ENCODE data around the gene MINK1. TPM values are rescaled to one million over a fixed set of nuclear protein-coding genes. Genes with fewer than 3 reads are reported as not detected.
"Not testable (repeated sequence)": the region's sequence is repeated elsewhere in the genome, so short reads cannot be mapped to it uniquely, and the experiment has no call there.

Gene MINK1
- total and polyA plus RNA-seq, 10 of the 15 experiments (the other 5 are each of a cell fraction or from before 2014, with no cell fraction given): 0.08 to 55.6 (median 15.0) TPM

DNA sequence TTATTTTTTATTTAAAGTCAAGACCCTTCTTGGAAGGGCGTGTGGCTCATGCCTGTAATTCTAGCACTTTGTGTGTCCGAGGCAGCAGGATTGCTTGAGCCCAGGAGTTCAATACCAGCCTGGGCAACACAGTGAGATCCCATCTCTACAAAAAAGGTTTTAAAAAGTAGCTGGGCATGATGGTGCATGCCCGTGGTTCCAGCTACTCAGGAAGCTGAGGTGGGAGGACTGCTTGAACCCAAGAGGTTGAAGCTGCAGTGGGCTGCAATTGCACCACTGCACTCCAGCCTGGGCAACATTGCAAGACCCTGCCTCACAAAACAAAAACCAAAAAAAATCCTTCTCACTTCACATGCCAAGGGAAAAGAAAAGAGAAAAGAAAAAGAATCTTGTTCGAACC is 29.6 kb downstream of the MINK1 start (continued):
- TF ChIP-seq, protein P1, sequence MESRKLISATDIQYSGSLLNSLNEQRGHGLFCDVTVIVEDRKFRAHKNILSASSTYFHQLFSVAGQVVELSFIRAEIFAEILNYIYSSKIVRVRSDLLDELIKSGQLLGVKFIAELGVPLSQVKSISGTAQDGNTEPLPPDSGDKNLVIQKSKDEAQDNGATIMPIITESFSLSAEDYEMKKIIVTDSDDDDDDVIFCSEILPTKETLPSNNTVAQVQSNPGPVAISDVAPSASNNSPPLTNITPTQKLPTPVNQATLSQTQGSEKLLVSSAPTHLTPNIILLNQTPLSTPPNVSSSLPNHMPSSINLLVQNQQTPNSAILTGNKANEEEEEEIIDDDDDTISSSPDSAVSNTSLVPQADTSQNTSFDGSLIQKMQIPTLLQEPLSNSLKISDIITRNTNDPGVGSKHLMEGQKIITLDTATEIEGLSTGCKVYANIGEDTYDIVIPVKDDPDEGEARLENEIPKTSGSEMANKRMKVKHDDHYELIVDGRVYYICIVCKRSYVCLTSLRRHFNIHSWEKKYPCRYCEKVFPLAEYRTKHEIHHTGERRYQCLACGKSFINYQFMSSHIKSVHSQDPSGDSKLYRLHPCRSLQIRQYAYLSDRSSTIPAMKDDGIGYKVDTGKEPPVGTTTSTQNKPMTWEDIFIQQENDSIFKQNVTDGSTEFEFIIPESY (IDR thresholded peaks at IDR 0.05): no peak
- TF ChIP-seq RFX5 (IDR thresholded peaks at IDR 0.05; ENCODE audit: low read depth, low read length): no peak
- no peak for TF ChIP-seq NFYA (IDR thresholded peaks at IDR 0.05; ENCODE audit: borderline replicate concordance, low read depth, low read length)
- TF ChIP-seq FOXM1 (IDR thresholded peaks at IDR 0.05; ENCODE audit: low read depth, low read length): no peak
- TF ChIP-seq ZNF274 (IDR thresholded peaks at IDR 0.05; ENCODE audit: insufficient read depth, insufficient read length): no peak

DNA sequence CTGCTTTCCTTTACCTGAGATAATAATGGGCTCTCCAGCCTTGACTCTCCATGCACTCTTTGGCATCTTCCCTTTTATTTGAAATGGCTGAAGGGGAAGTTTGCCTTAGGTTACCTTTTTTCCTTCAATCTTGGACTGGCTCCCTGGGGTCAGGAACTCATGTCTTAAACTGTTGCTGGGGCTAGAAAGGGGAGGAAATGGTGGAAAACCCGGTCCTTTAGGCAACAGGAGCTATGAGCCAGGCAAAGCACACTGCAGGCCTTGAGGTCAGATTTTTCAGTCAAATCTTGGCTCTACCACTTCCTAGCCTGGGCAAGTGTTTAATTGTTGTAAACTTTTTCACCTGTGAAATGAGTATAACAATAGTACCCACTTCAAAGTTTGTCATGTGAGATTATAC is 30.2 kb downstream of the MINK1 start:
- no peak for ATAC-seq
- Histone ChIP-seq H3K9me3 (replicated peaks; ENCODE audit: control insufficient read depth, insufficient read depth, low read length) (no peaks in the 10 kb centered on the region), H3K27ac (ENCODE audit: control insufficient read depth, insufficient read depth) (no peak overlapping the region), H2AFZ (ENCODE audit: control insufficient read depth, low read depth, low read length) (no peak overlapping the region), H3K9ac (ENCODE audit: control insufficient read depth, insufficient read depth, low read length) (no peak overlapping the region), H3K79me2 (ENCODE audit: control insufficient read depth, insufficient read depth, low read length) (no peaks in the 10 kb centered on the region), H3K4me1 (ENCODE audit: control insufficient read depth, insufficient read depth, low read length) (no peaks in the 10 kb centered on the region), H3K36me3 (ENCODE audit: control insufficient read depth in 2 of 2, insufficient read depth in 2 of 2, low read length in 1 of 2) (no peaks in the 10 kb centered on the region; a peak in 3 of 4 replicates), H4K20me1 (ENCODE audit: control insufficient read depth, insufficient read depth) (no peaks in the 10 kb centered on the region), H3K4me2 (ENCODE audit: control insufficient read depth, insufficient read depth) (no peak overlapping the region), H3K27me3 (replicated peaks in 1 of 2; ENCODE audit: control insufficient read depth in 2 of 2, insufficient read depth in 2 of 2, low read length in 1 of 2) (no peaks in the 10 kb centered on the region), H3K4me3 (no peak overlapping the region)
- intact Hi-C loops (cut with micrococcal nuclease; ENCODE audit: unreplicated experiment): no loop called here
- TF ChIP-seq SREBF1 (IDR thresholded peaks at IDR 0.05; ENCODE audit: low read length): no peak
- no peak for TF ChIP-seq DPF2 (IDR thresholded peaks at IDR 0.05)
- no peak for TF ChIP-seq NFYB (IDR thresholded peaks at IDR 0.05; ENCODE audit: insufficient read depth, low read depth, low read length)
- TF ChIP-seq KLF5 (IDR thresholded peaks at IDR 0.05; ENCODE audit: partially characterized antibody): no peak
- TF ChIP-seq, protein P2, sequence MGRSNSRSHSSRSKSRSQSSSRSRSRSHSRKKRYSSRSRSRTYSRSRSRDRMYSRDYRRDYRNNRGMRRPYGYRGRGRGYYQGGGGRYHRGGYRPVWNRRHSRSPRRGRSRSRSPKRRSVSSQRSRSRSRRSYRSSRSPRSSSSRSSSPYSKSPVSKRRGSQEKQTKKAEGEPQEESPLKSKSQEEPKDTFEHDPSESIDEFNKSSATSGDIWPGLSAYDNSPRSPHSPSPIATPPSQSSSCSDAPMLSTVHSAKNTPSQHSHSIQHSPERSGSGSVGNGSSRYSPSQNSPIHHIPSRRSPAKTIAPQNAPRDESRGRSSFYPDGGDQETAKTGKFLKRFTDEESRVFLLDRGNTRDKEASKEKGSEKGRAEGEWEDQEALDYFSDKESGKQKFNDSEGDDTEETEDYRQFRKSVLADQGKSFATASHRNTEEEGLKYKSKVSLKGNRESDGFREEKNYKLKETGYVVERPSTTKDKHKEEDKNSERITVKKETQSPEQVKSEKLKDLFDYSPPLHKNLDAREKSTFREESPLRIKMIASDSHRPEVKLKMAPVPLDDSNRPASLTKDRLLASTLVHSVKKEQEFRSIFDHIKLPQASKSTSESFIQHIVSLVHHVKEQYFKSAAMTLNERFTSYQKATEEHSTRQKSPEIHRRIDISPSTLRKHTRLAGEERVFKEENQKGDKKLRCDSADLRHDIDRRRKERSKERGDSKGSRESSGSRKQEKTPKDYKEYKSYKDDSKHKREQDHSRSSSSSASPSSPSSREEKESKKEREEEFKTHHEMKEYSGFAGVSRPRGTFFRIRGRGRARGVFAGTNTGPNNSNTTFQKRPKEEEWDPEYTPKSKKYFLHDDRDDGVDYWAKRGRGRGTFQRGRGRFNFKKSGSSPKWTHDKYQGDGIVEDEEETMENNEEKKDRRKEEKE (IDR thresholded peaks at IDR 0.05): no peak
- no peak for TF ChIP-seq ASH2L (IDR thresholded peaks at IDR 0.05; ENCODE audit: borderline replicate concordance, low read depth)
- no peak for TF ChIP-seq TBL1XR1 (IDR thresholded peaks at IDR 0.05; ENCODE audit: low read depth, low read length)
- in situ Hi-C loops (cut with MboI): no loop called here
- CTCF ChIA-PET: interaction anchor here (1.4 kb wide), 1 partner anchor 296 kb away, joined by 3 read pairs; no protein-coding TSS in a partner anchor
- no TSS peak for BruUV-seq (replicated peaks)
- POLR2A ChIA-PET: no interaction called here
- RAD21 ChIA-PET (ENCODE audit: unreplicated experiment): no interaction called here
- no peak for DNase-seq (ENCODE audit: low read depth, low spot score)
- FAIRE-seq: no peak
- SMC1A ChIA-PET (ENCODE audit: uncharacterized antibody, unreplicated experiment): interaction anchor here (1.0 kb wide), 1 partner anchor 13 kb away, joined by 4 read pairs; no protein-coding TSS in a partner anchor
- 91% methylated on average over 1 of the region's 1 CpG for WGBS (ENCODE audit: insufficient coverage, insufficient replicate concordance, low lambda C conversion rate, missing lambda C conversion rate)

DNA sequence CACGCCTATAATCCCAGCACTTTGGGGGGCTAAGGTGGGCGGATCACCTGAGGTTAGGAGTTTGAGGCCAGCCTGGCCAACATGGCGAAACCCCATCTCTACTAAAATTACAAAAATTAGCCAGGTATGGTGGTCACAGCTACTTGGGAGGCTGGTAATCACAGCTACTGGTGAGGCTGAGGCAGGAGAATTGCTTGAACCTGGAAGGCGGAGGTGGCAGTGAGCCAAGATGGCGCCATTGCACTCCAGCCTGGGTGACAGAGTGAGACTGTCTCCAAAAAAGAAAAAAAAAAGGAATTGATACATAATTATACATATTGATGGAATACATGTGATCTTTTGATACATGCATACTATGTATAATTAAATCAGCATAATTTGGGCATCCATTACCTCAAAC is 34.4 kb downstream of the MINK1 start:
- H3K4me1 ChIP-seq (ENCODE audit: control insufficient read depth, insufficient read depth, low read length); H4K20me1 ChIP-seq (ENCODE audit: control insufficient read depth, insufficient read depth); ATAC-seq; intact Hi-C loops (cut with micrococcal nuclease; ENCODE audit: unreplicated experiment); H3K36me3 ChIP-seq (ENCODE audit: control insufficient read depth in 2 of 2, insufficient read depth in 2 of 2, low read length in 1 of 2); H3K9me3 ChIP-seq (replicated peaks; ENCODE audit: control insufficient read depth, insufficient read depth, low read length); H3K27me3 ChIP-seq (replicated peaks in 1 of 2; ENCODE audit: control insufficient read depth in 2 of 2, insufficient read depth in 2 of 2, low read length in 1 of 2); in situ Hi-C loops (cut with MboI); H3K4me2 ChIP-seq (ENCODE audit: control insufficient read depth, insufficient read depth); H2AFZ ChIP-seq (ENCODE audit: control insufficient read depth, low read depth, low read length); H3K4me3 ChIP-seq; H3K79me2 ChIP-seq (ENCODE audit: control insufficient read depth, insufficient read depth, low read length); H3K27ac ChIP-seq (ENCODE audit: control insufficient read depth, insufficient read depth); BruUV-seq (replicated peaks); FAIRE-seq; DNase-seq (ENCODE audit: low read depth, low spot score); SMC1A ChIA-PET (ENCODE audit: uncharacterized antibody, unreplicated experiment); H3K9ac ChIP-seq (ENCODE audit: control insufficient read depth, insufficient read depth, low read length): not testable (repeated sequence)
- ChIA-PET RAD21 (ENCODE audit: unreplicated experiment) (interaction anchor here (0.6 to 1.2 kb wide), 3 partner anchors 16 to 157 kb away, joined by 3 to 4 read pairs (median 3); partner anchors contain the start of gene ARRB2), CTCF (interaction anchor here (1.0 kb wide), 1 partner anchor 9 kb away, joined by 3 read pairs; no protein-coding TSS in a partner anchor), POLR2A (interaction anchor here (0.6 kb wide), 1 partner anchor 17 kb away, joined by 5 read pairs; no protein-coding TSS in a partner anchor)
- WGBS (ENCODE audit: insufficient coverage, insufficient replicate concordance, low lambda C conversion rate, missing lambda C conversion rate): 98% methylated on average over 5 of the region's 5 CpGs
